Activated CD8-positive, alpha-beta memory T cell treated with anti-CD3 and anti-CD28 coated beads, Interleukin-2, amount 50 U/mL, for 24 hours (primary cell): Measurements from ENCODE around the gene PTGDS.

Source experiments
- DNase-seq: peaks from one replicate; pipeline ENCODE4 v3.0.0-alpha.2; 2020; ENCODE audit errors: extremely low read depth

Gene PTGDS

GRCh38 chr9:137009217-137009616, 31.9 kb downstream of the PTGDS start:
- no peak for DNase-seq

GRCh38 chr9:137009938-137010732, 32.8 kb downstream of the PTGDS start:
- DNase-seq: no peak

- no peak for DNase-seq
These were observed 33.9 kb downstream of the PTGDS start for GRCh38 chr9:137011156-137011555.

GRCh38 chr9:137011907-137012675, 34.8 kb downstream of the PTGDS start:
- DNase-seq: no peak

GRCh38 chr9:137012694-137013570, 35.6 kb downstream of the PTGDS start:
- DNase-seq: no peak

- DNase-seq: no peak
These were observed 36.3 kb downstream of the PTGDS start for GRCh38 chr9:137013571-137013940.

- no peak for DNase-seq
These were observed 36.9 kb downstream of the PTGDS start for GRCh38 chr9:137014166-137014565.

- no peak for DNase-seq
These were observed 37.7 kb downstream of the PTGDS start for GRCh38 chr9:137014776-137015539.

- DNase-seq: no peak
These were observed 38.2 kb downstream of the PTGDS start for GRCh38 chr9:137015540-137015930.

- DNase-seq: no peak
These were observed 38.7 kb downstream of the PTGDS start for GRCh38 chr9:137015976-137016375.

GRCh38 chr9:137016436-137016835, 39.1 kb downstream of the PTGDS start:
- DNase-seq: no peak

- DNase-seq: no peak
These were observed 39.8 kb downstream of the PTGDS start for GRCh38 chr9:137017071-137017470.

GRCh38 chr9:137017791-137018497, 40.6 kb downstream of the PTGDS start:
- DNase-seq: no peak

- DNase-seq: no peak
These were observed 41.7 kb downstream of the PTGDS start for GRCh38 chr9:137018761-137019559.

- no peak for DNase-seq
These were observed 42.8 kb downstream of the PTGDS start for GRCh38 chr9:137019891-137020683.

- DNase-seq: no peak
These were observed 43.7 kb downstream of the PTGDS start for GRCh38 chr9:137020771-137021567.

GRCh38 chr9:137021568-137021978, 44.3 kb downstream of the PTGDS start:
- DNase-seq: no peak

- DNase-seq: peak; percentile 58
These were observed 44.8 kb downstream of the PTGDS start for GRCh38 chr9:137021979-137022661.
